Tibial artery (tissue), 4 donors: ENCODE data around the gene OR6M1.

ENCODE experiments used
- DNase-seq, 2 donors: peaks; one replicate each; pipeline ENCODE4 v3.0.0-alpha.2; 2019
- H3K27ac ChIP-seq, 2 donors: fragments of 200-600 bp; sonication (generic) in 1 of 2; 1 replicate in 1 of 2; 2 replicates in 1 of 2; pipeline ENCODE4 v1.5.1; 2018 to 2019; ENCODE audit warnings: mild to moderate bottlenecking in 1 of 2
- H3K27me3 ChIP-seq, 2 donors: fragments of 200-600 bp; sonication (generic) in 1 of 2; one replicate each; pipeline versions ENCODE4 v1.5.1 to v1.6.0; 2016 to 2019
- H3K36me3 ChIP-seq, 3 donors: fragments of 200-600 bp; sonication (generic) in 2 of 3; one replicate each; pipeline ENCODE4 v1.5.1; 2016 to 2019; ENCODE audit warnings: mild to moderate bottlenecking in 2 of 3
- H3K4me1 ChIP-seq, 4 donors: fragments of 200-600 bp; sonication (generic) in 2 of 4; 1 replicate in 3 of 4; 2 replicates in 1 of 4; pipeline ENCODE4 v1.5.1; 2016 to 2019
- H3K4me3 ChIP-seq, 2 donors: fragments of 200-600 bp; sonication (generic) in 1 of 2; 1 replicate in 1 of 2; 2 replicates in 1 of 2; pipeline ENCODE4 v1.5.1; 2018 to 2019; ENCODE audit warnings: mild to moderate bottlenecking in 2 of 2
- H3K9me3 ChIP-seq, 3 donors: fragments of 200-600 bp; sonication (generic) in 1 of 3; one replicate each; pipeline ENCODE4 v1.5.1; 2016 to 2019
- CTCF ChIP-seq, 2 experiments: fragments of 200-600 bp in 1 of 2; fragments of 450-650 bp in 1 of 2; IDR thresholded peaks; one replicate each; pipeline ENCODE4 v1.5.1; 2017 to 2019; ENCODE audit warnings: antibody characterized with exemption in 2 of 2, mild to moderate bottlenecking in 1 of 2, moderate library complexity in 1 of 2
- intact Hi-C: fragments of 100-400 bp; cut with DNase I; formaldehyde crosslinking; loops from one replicate; pipeline ENCODE4 v1.15.0; 2023; ENCODE audit warnings: low total_unique reads

The OR6M1 gene

GRCh38 chr11:123775715-123776549 lies 30.2 kb downstream of the OR6M1 start:
- no peak for DNase-seq
- TF ChIP-seq CTCF (IDR thresholded peaks at IDR 0.05) = no peak
- H3K27me3 ChIP-seq = no peaks in the 10 kb centered on the region
- H3K4me3 ChIP-seq = no peak overlapping the region
- H3K9me3 ChIP-seq = no peaks in the 10 kb centered on the region
- H3K36me3 ChIP-seq = no peaks in the 10 kb centered on the region
- H3K4me1 ChIP-seq = no peaks in the 10 kb centered on the region
- intact Hi-C loops = no loop called here
- H3K27ac ChIP-seq = no peak overlapping the region

GRCh38 chr11:123775289-123775688 lies 30.9 kb downstream of the OR6M1 start:
- H3K9me3 ChIP-seq = no peaks in the 10 kb centered on the region
- intact Hi-C loops = no loop called here

GRCh38 chr11:123773959-123774358 lies 32.2 kb downstream of the OR6M1 start:
- no peak overlapping the region for H3K4me3 ChIP-seq
- no peaks in the 10 kb centered on the region for H3K9me3 ChIP-seq
- no peak for TF ChIP-seq CTCF (IDR thresholded peaks at IDR 0.05)
- H3K4me1 ChIP-seq = no peaks in the 10 kb centered on the region
- H3K27ac ChIP-seq = no peak overlapping the region
- H3K27me3 ChIP-seq = no peaks in the 10 kb centered on the region
- intact Hi-C loops = no loop called here
- no peaks in the 10 kb centered on the region for H3K36me3 ChIP-seq
- DNase-seq = no peak

More at GRCh38 chr11:123775289-123775688, 30.9 kb downstream of the OR6M1 start:
- H3K4me3 ChIP-seq = no peak overlapping the region
- TF ChIP-seq CTCF (IDR thresholded peaks at IDR 0.05) = no peak
- no peaks in the 10 kb centered on the region for H3K36me3 ChIP-seq
- no peaks in the 10 kb centered on the region for H3K27me3 ChIP-seq
- no peak for DNase-seq
- no peak overlapping the region for H3K27ac ChIP-seq
- H3K4me1 ChIP-seq = no peaks in the 10 kb centered on the region

- no peaks in the 10 kb centered on the region for H3K4me1 ChIP-seq
- no peak overlapping the region for H3K4me3 ChIP-seq
- no peaks in the 10 kb centered on the region for H3K36me3 ChIP-seq
- H3K9me3 ChIP-seq = no peaks in the 10 kb centered on the region
- H3K27me3 ChIP-seq = no peaks in the 10 kb centered on the region
- intact Hi-C loops = no loop called here
- TF ChIP-seq CTCF (IDR thresholded peaks at IDR 0.05) = no peak
- DNase-seq = no peak
- no peak overlapping the region for H3K27ac ChIP-seq
These were observed 33.1 kb downstream of the OR6M1 start for GRCh38 chr11:123773026-123773425.

- Histone ChIP-seq H3K27me3 (no peaks in the 10 kb centered on the region), H3K4me3 (no peak overlapping the region), H3K4me1 (no peaks in the 10 kb centered on the region), H3K9me3 (no peaks in the 10 kb centered on the region), H3K27ac (no peak overlapping the region), H3K36me3 (no peaks in the 10 kb centered on the region)
- TF ChIP-seq CTCF (IDR thresholded peaks at IDR 0.05) = no peak
- intact Hi-C loops = no loop called here
- no peak for DNase-seq
These were observed 34.5 kb downstream of the OR6M1 start for GRCh38 chr11:123771664-123772063.
